GM18502 (cell line): ENCODE measurements around the gene C16orf54.
"Not testable (repeated sequence)": the region's sequence is repeated elsewhere in the genome, so short reads cannot be mapped to it uniquely, and the experiment has no call there.

Experiments
- ATAC-seq: cut with Tn5 transposase; IDR thresholded peaks from one replicate; pipeline ENCODE4 v1.9.1; 2021; ENCODE audit warnings: mild to moderate bottlenecking; ENCODE audit not compliant: unreplicated experiment, poor library complexity

The C16orf54 gene

DNA sequence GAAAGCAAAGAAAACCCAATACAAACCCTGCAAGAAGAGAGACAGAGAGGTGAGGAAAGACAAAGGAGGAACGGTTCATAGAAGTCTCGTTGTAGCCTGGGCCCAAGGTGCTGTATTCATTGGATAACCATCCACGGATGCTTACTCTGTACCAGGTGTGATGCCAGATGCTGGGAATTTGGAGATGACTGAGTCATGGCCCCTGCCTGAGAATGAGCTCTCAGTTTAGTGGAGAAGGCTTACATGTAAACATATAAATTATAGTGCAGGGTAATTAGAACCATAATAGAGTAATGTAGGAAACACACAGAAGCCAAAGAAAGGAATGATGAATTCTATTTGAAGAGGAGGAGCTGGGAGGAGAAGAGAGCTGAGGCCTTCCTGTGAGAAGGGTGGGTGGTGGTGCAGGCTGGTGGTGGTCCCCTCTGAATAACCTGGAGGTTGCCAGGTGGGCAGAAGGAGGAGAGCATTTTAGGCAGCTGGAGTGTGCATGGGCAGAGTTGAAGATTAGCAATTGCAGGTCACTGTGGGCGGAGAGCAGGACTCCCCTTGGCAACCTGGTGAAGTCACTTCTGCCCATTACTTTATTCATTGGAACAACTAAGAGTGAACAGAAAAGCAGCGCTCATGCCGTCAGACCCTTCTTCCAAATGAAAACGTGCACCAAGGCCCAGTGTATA lies 24.6 kb upstream of the C16orf54 start:
- no peak for ATAC-seq

- no peak for ATAC-seq
These were observed 23.7 kb upstream of the C16orf54 start for GRCh38 chr16:29769507-29769906.

- ATAC-seq, result no peak
These were observed 21.3 kb upstream of the C16orf54 start for GRCh38 chr16:29767062-29767461.

DNA sequence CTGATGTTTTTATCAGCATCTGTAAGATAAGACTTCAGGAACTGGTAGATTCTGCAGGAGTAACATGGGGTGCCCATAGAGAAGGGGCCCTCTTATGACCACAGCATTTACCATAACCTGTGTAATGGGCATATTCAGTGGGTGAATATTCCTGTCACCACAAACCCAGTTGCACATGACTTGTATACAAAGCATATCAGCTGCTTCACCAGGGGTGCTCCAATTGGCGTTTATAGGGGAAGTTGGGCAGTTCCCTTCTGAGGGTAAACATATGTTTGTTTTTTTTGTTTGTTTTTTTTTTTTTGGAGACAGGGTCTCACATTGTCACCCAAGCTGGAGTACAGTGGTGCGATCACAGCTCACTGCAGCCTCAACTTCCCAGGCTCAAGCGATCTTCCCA lies 20.8 kb upstream of the C16orf54 start:
- no peak for ATAC-seq

DNA sequence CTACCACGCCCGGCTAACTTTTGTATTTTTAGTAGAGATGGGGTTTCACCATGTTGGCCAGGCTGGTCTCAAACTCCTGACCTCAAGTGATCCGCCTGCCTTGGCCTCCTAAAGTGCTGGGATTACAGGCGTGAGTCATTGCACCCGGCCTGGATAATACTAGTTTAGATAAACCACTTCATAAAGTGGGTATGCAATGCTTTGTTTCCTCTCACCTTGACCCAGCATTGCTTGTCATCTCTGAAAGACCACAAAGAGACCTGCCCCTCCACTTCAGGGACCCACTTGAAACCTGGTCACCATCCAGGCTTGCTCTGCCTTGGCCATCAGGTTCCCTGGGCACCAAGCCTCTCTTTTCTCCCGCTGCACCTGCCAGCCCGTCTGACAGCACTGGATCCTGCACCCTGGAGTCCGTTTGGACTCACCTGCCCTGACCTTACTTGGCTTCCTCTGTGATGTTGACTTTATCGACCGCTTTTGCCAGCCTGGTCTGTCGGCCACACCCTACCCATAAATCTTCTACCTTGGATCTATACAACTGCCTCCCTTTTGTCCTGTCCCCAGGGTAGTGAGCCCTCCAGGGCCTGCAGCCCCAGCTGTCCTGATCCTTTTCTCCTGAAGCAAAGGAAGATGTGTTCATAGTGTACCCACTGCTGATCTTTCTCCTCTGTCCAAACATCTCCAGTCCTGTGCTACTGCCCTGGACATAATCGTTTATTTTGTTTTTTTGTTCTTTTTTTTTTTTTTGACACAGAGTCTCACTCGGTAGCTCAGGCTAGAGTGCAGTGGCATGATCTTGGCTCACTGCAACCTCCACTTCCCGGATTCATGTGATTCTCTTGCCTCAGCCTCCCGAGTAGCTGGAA lies 19.6 kb upstream of the C16orf54 start:
- ATAC-seq, result no peak

DNA sequence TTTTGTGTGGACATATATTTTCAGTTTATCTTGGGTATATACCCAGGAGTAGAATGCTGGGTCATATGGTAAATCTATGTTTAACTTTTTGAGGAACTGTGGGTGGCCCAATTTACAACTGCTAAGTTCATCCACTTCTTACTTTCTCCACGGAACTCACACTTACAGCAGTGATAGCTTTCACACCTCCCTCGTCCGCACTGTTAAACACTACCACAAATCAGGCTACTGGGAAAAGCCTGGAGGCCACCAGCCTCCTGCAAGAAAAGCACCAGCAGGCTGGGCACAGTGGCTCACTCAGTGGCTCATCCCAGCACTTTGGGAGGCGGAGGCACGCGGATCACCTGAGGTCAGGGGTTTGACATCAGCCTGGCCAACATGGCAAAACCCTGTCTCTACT lies 17.5 kb upstream of the C16orf54 start:
- ATAC-seq, result no peak

DNA sequence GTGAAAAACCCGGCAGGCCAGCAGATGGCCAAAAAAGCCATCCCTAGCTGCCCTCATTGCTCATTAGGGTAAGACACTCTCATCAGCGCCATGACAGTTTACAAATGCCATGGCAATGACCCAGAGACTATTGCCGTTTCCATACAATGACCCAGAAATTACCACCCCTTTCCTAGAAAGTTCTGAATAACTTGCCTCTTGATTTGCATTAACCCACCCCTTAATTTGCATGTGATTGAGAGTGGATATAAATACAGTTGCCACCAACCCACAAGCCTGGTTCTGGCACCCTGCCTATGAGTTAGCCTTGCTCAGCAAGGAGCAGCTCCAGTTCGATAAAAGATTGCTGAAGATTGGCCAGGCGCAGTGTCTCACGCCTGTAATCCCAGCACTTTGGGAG lies 16.1 kb upstream of the C16orf54 start:
- ATAC-seq, result no peak

DNA sequence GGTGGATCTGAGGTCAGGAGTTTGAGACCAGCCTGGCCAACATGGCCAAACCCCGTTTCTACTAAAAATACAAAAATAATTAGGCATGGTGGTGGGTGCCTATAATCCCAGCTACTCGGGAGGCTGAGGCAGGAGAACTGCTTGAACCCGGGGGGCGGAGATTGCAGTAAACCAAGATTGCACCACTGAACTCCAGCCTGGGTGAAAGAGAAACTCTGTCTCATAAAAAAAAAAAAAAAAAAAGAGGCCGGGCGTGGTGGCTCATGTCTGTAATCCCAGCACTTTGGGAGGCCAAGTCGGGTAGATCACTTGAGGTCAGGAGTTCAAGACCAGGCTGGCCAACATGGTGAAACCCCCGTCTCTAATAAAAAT lies 15.5 kb upstream of the C16orf54 start:
- not testable (repeated sequence) for ATAC-seq

GRCh38 chr16:29760567-29761279 lies 14.9 kb upstream of the C16orf54 start:
- no peak for ATAC-seq

DNA sequence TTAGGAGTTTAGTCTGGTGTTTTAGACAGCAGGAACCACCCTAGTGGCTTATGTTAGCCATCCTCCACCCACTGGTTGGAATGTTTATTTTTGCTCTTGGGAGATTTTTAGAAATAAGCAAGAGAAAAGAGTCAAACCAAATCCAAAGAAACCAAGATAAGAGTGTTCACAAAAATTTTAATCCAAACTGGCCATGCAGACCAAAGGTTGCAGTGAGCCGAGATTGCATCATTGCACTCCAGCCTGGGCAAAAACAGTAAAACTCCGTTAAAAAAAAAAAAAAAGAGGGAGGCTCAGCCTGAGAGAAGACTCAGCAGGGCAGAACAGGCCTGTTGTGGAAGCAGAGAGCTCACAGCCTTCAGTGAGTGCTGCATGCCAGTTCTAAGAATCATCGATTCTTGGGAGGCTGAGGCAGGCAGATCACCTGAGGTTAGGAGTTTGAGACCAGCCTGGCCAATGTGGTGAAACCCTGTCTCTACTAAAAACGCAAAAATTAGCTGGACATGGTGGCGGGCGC lies 12.2 kb upstream of the C16orf54 start:
- no peak for ATAC-seq

DNA sequence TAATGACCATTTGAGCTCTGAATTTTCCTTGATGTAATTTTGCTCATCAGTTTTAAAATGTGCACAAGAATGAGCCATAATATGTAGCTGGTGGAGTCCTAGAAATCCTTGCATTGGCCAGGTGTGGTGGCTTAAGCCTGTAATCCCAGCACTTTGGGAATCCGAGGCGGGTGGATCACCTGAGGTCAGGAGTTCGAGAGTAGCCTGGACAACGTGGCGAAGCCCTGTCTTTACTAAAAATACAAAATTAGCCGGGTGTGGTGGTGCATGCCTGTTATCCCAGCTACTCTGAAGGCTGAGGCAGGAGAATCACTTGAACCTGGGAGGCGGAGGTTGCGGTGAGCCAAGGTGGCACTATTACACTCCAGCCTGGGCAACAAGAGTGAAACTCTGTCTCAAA lies 11.3 kb upstream of the C16orf54 start:
- ATAC-seq, result not testable (repeated sequence)

GRCh38 chr16:29756654-29757053 lies 10.9 kb upstream of the C16orf54 start:
- ATAC-seq, result no peak

DNA sequence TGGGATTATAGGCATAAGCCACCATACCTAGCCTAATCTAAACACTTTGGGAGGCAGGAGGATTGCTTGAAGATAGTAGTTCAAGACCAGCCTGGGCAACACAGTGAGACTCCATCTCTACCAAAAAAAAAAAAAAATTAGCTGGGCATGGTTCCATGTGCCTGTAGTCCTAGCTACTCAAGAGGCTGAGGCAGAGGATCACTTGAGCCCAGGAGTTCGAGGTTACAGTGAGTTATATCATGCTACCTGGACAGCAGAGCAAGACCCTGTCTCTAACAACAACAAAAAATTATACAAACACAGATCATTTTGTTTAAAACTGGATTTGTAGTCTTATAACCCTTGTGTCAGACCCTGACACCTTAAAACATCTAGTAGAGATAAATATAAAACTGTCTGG lies 7.7 kb upstream of the C16orf54 start:
- ATAC-seq, result no peak

- not testable (repeated sequence) for ATAC-seq
These were observed 3.0 kb upstream of the C16orf54 start for GRCh38 chr16:29748760-29749149.

GRCh38 chr16:29747947-29748759 lies 2.4 kb upstream of the C16orf54 start:
- no peak for ATAC-seq

- not testable (repeated sequence) for ATAC-seq
These were observed 728 bp upstream of the C16orf54 start for GRCh38 chr16:29746518-29746917.

DNA sequence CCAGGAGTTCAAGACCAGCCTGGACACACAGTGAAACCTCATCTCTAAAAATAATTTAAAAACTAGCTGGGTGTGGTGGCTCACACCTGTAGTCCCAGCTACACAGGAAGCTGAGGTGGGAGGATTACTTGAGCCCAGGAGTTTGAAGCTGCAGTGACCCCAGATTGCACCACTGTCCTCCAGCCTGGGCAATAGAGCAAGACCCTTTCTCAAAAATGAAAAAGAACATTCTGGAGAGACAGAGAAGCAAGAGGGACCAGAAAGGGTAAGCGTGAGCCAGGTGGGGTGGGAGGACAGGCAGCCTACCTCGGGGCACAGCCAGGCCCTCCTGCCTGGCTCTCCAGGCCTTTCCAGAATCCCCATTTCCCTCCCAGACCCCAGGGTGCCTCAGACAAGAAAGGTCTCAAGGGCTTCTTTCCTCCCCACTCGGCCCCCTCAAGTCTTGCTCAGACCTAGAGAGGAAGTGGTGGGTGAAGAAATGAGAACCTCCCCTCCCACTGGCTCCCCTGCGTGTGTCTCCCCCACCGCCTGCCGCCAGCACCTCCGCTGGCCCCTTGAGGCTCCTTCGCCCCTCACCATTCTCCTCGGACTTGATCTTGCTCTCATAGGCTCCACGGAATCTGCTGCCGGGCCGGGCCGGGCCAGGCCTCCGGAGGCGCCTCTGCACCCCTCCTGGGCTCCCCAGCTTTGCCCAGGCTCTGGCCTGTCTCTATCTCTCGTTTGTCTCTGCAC lies 503 bp downstream of the C16orf54 start:
- ATAC-seq, result peak; percentile 44

DNA sequence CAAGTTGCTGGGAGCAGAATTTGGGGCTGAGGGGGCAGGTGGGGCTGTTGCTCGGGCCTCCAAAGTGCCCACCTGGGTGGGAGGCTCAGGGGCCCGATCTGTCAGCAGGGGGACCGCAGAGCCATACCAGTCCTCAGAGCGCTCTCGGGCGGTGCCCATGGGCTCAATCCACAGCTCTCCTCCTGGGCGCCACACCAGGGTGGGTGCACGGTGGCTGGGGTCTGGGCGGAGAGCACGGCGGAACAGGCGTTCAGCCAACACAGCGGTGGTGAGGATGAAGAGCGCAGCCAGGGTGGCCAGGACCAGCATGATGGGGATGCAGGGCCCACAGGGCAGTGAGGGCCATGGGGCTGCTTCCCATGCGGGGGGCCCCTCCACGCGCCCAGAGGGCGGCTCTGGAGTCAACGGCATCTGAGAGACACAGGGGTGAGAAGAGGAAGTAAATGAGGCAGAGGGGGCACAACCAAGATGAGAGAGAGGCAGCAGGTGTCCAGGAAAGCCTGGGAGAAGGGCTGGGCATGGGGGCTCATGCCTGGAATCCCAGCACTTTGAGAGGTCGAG lies 1.2 kb downstream of the C16orf54 start:
- ATAC-seq, result no peak

DNA sequence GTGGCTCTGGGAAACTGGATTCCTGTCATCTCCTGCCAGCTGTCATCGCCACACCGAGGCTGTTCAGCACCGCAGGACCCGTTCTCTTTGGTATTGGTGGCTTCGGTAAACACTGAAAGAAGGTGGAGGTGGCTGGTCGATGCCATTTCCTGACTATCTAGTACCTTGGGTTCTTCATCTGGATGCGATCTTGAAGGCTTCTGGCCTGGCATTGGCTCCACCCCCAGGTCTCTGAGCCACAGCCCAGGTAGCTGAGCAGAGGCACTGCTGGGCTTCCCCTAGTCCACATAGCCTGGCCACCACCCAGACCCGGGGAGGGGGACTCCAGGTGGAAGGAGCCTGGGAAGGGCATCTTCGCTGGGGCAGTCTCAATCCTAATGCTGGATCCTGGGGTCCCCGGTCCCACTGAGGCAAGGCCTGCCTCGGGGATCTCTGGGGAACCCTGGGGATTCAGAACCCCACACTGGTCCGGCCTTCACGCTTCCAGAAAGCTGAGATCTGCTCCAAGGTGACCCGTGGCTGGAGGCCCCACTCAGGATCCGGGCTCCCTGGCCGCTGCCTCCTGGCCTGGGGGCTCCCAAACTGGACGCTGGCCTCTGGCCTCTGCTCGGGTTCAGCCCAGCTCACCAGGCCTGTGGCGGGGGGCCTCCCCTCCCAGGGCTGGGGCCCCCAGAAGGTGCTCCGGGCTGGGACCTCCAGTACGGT lies 1.8 kb downstream of the C16orf54 start:
- ATAC-seq, result no peak
